CD4-positive, alpha-beta T cell (primary cell): ENCODE measurements around the gene USP47. TPM values are rescaled to one million over a fixed set of nuclear protein-coding genes. Genes with fewer than 3 reads are reported as not detected.

Experiments
- ATAC-seq: fragments of 200-7000 bp; cut with Tn5 transposase; one replicate; pipeline ENCODE4 v1.10.0; 2022; ENCODE audit warnings: mild to moderate bottlenecking; ENCODE audit not compliant: poor library complexity
- CTCF ChIA-PET: fragments of 350-600 bp; sonication (Branson Sonifier 250); formaldehyde crosslinking; loops from one replicate; lab custom pipeline; 2021; ENCODE audit warnings: antibody characterized with exemption, inconsistent platforms; lab: Charles Lee
- POLR2A ChIA-PET: fragments of 350-600 bp; sonication (Branson Sonifier 250); formaldehyde crosslinking; loops from one replicate; lab custom pipeline; 2021; ENCODE audit warnings: antibody characterized with exemption, inconsistent platforms; lab: Charles Lee
- DNase-seq, 14 experiments: peaks; one replicate each; pipeline ENCODE4 v3.0.0-alpha.2; 2013 to 2020; ENCODE audit warnings: mixed read lengths in 2 of 14
- H3K27ac ChIP-seq, 2 donors: one replicate each; pipeline versions ENCODE4 v1.5.1 to v1.7.0; 2013; ENCODE audit warnings: low read length in 2 of 2, low read depth in 1 of 2, mild to moderate bottlenecking in 1 of 2
- H3K27me3 ChIP-seq, 2 experiments: 1 replicate in 1 of 2; 2 replicates in 1 of 2; pipeline versions ENCODE4 v1.6.1 to v1.7.0; 2013; ENCODE audit warnings: low read length in 2 of 2, control low read depth in 1 of 2, mild to moderate bottlenecking in 1 of 2, moderate library complexity in 1 of 2; ENCODE audit not compliant: insufficient read depth in 2 of 2, control insufficient read depth in 1 of 2
- H3K36me3 ChIP-seq: one replicate; pipeline ENCODE4 v1.6.1; 2013; ENCODE audit warnings: low read length, control low read depth; ENCODE audit not compliant: insufficient read depth
- H3K4me1 ChIP-seq: one replicate; pipeline ENCODE4 v1.6.1; 2013; ENCODE audit warnings: low read length, control low read depth; ENCODE audit not compliant: insufficient read depth
- H3K4me3 ChIP-seq: one replicate; pipeline ENCODE4 v1.5.1; 2013; ENCODE audit warnings: mild to moderate bottlenecking, low read length, moderate library complexity
- H3K9me3 ChIP-seq, 2 experiments: 1 replicate in 1 of 2; 2 replicates in 1 of 2; pipeline versions ENCODE4 v1.6.1 to v1.7.0; 2013; ENCODE audit warnings: low read length in 2 of 2, mild to moderate bottlenecking in 2 of 2, control low read depth in 1 of 2, moderate library complexity in 1 of 2; ENCODE audit not compliant: control insufficient read depth in 1 of 2, insufficient read depth in 1 of 2
- H3K27ac Mint-ChIP-seq: one replicate; pipeline ENCODE4 v1.8.0; 2020; ENCODE audit warnings: mixed read lengths
- H3K27me3 Mint-ChIP-seq: one replicate; pipeline ENCODE4 v1.8.0; 2021; ENCODE audit warnings: mixed read lengths
- H3K36me3 Mint-ChIP-seq: one replicate; pipeline ENCODE4 v1.8.0; 2021; ENCODE audit warnings: low read depth, mixed read lengths
- H3K4me1 Mint-ChIP-seq: one replicate; pipeline ENCODE4 v1.8.0; 2021; ENCODE audit warnings: low read depth, mixed read lengths
- H3K4me3 Mint-ChIP-seq: one replicate; pipeline ENCODE4 v1.8.0; 2020; ENCODE audit warnings: mild to moderate bottlenecking, mixed read lengths
- H3K9me3 Mint-ChIP-seq: one replicate; pipeline ENCODE4 v1.8.0; 2020; ENCODE audit warnings: mixed read lengths
- intact Hi-C, 2 experiments: fragments of 100-400 bp; cut with DNase I in 1 of 2; cut with micrococcal nuclease in 1 of 2; formaldehyde crosslinking; loops; one replicate each; pipeline versions ENCODE4 v1.15.1 to v1.9.0; 2023 to 2025; cut with DNase I, micrococcal nuclease
- total RNA-seq, 174 experiments: library from RNA in 2 of 174; stranded (reverse) in 2 of 174; gene quantifications; one replicate each; pipeline ENCODE4 v1.2.3 and lab custom pipeline; 2021 to 2026
- TF ChIP-seq, protein P1 (sequence below): fragments of 200-600 bp; IDR thresholded peaks from one replicate; pipeline ENCODE4 v1.8.0; 2022; ENCODE audit warnings: antibody characterized with exemption, mild to moderate bottlenecking

Gene USP47
- total RNA-seq, 2 experiments from 2014 or later: 97.0 to 100 TPM

- Mint-ChIP-seq H3K36me3 (no peaks in the 10 kb centered on the region), H3K9me3 (no peaks in the 10 kb centered on the region), H3K4me1 (no peaks in the 10 kb centered on the region), H3K27ac (no peak overlapping the region), H3K27me3 (peaks cover 32% of the 10 kb centered on the region), H3K4me3 (no peak overlapping the region)
- no peaks in the 10 kb centered on the region for H3K36me3 ChIP-seq
- ATAC-seq (peak; percentile 91), DNase-seq (peak; percentile 58 to 92 (median 76))
- H3K27me3 ChIP-seq: peaks cover 4 to 5% of the 10 kb centered on the region in 2 experiments
- peaks cover 4% of the 10 kb centered on the region for H3K4me1 ChIP-seq
- POLR2A ChIA-PET: interaction anchor here (1.6 kb wide), 1 partner anchor 44 kb away, joined by 4 read pairs; no protein-coding TSS in a partner anchor
- TF ChIP-seq, protein P1, sequence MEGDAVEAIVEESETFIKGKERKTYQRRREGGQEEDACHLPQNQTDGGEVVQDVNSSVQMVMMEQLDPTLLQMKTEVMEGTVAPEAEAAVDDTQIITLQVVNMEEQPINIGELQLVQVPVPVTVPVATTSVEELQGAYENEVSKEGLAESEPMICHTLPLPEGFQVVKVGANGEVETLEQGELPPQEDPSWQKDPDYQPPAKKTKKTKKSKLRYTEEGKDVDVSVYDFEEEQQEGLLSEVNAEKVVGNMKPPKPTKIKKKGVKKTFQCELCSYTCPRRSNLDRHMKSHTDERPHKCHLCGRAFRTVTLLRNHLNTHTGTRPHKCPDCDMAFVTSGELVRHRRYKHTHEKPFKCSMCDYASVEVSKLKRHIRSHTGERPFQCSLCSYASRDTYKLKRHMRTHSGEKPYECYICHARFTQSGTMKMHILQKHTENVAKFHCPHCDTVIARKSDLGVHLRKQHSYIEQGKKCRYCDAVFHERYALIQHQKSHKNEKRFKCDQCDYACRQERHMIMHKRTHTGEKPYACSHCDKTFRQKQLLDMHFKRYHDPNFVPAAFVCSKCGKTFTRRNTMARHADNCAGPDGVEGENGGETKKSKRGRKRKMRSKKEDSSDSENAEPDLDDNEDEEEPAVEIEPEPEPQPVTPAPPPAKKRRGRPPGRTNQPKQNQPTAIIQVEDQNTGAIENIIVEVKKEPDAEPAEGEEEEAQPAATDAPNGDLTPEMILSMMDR: peak; percentile 94
- CTCF ChIA-PET: interaction anchor here (0.7 to 4.5 kb wide), 12 partner anchors 9 to 1006 kb away, joined by 3 to 24 read pairs (median 4); partner anchors contain the start of gene USP47
- no peak overlapping the region for H3K27ac ChIP-seq
- intact Hi-C loops: loop anchor here (1.0 to 5.0 kb wide), 7 partner anchors 50 to 482 kb away; no protein-coding TSS in a partner anchor
- H3K4me3 ChIP-seq: no peak overlapping the region
- no peaks in the 10 kb centered on the region for H3K9me3 ChIP-seq
Measured at GRCh38 chr11:11798586-11799438, 43.0 kb upstream of the USP47 start.

DNA sequence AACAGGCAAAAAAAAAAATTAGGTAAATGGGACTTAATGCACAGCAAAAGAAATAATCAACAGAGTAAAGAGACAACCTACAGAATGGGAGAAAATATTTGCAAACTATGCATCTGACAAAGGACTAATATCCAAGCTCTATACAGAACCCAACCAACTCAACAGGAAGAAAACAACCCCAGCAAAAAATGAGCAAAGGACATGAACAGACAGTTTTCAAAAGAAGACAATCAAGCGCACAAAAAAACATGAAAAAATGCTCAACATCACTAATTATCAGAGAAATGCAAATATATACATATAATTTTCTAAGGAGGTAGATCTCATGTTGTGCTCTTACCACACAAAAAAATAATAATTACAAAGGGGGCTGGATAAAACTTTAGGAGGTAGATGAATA is 36.5 kb upstream of the USP47 start:
- Mint-ChIP-seq H3K27ac (no peak overlapping the region), H3K9me3 (no peaks in the 10 kb centered on the region), H3K36me3 (no peaks in the 10 kb centered on the region), H3K27me3 (peaks cover 5% of the 10 kb centered on the region), H3K4me1 (no peaks in the 10 kb centered on the region), H3K4me3 (no peak overlapping the region)
- TF ChIP-seq, protein P1: no peak
- DNase-seq (no peak), ATAC-seq (no peak)
- Histone ChIP-seq H3K4me3 (no peak overlapping the region), H3K36me3 (no peaks in the 10 kb centered on the region), H3K4me1 (no peaks in the 10 kb centered on the region), H3K9me3 (no peaks in the 10 kb centered on the region), H3K27me3 (peaks cover 0 to 4% of the 10 kb centered on the region in 2 experiments), H3K27ac (no peak overlapping the region)
- CTCF ChIA-PET: interaction anchor here (1.2 kb wide), 1 partner anchor 44 kb away, joined by 3 read pairs; no protein-coding TSS in a partner anchor
- POLR2A ChIA-PET: no interaction called here
- intact Hi-C loops: no loop called here

DNA sequence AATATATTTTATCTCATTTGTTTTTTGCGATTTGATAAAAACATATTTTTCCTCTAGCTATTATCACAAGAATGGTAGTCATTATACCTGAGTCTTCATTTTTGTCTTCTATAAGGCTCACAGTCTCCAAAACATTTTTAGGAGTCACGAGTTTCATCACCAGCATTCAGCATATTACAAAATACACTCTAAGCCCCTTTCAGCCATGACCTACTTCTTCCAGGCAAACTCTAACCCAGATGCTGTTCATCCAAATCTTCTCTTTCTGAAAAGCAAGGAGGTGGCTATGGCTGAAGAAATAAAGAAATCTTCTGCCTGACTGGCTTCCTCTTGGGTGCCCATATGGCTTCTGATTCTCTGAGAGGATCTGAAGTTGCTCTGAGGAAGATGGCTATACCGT is 35.7 kb upstream of the USP47 start:
- no peak overlapping the region for H3K4me3 Mint-ChIP-seq
- no peak overlapping the region for H3K27ac Mint-ChIP-seq
- H3K27me3 Mint-ChIP-seq: peaks cover 5% of the 10 kb centered on the region
- Histone ChIP-seq H3K27ac (no peak overlapping the region), H3K4me1 (no peaks in the 10 kb centered on the region), H3K36me3 (no peaks in the 10 kb centered on the region), H3K27me3 (no peaks in the 10 kb centered on the region), H3K4me3 (no peak overlapping the region), H3K9me3 (no peaks in the 10 kb centered on the region)
- ATAC-seq (no peak), DNase-seq (no peak)
- TF ChIP-seq, protein P1: no peak
- no peaks in the 10 kb centered on the region for H3K9me3 Mint-ChIP-seq
- no peaks in the 10 kb centered on the region for H3K4me1 Mint-ChIP-seq
- no peaks in the 10 kb centered on the region for H3K36me3 Mint-ChIP-seq
- intact Hi-C loops: no loop called here
- CTCF ChIA-PET: interaction anchor here (1.2 kb wide), 1 partner anchor 43 kb away, joined by 3 read pairs; no protein-coding TSS in a partner anchor
- POLR2A ChIA-PET: no interaction called here
